H1 (cell line): ENCODE results near the gene CYSRT1. TPM values are rescaled to one million over a fixed set of nuclear protein-coding genes. Genes with fewer than 3 reads are reported as not detected.

Experiments
- ASH2L ChIP-seq: fragments of 200-600, 300-600 bp; sonication (generic); IDR thresholded peaks from one replicate; pipeline ENCODE4 v1.7.1; 2017; ENCODE audit warnings: low read length
- BCL11A ChIP-seq, 2 experiments: IDR thresholded peaks; one replicate each; pipeline ENCODE4 v1.6.1; 2011; ENCODE audit warnings: low read depth in 2 of 2, low read length in 2 of 2, mild to moderate bottlenecking in 2 of 2
- CBX5 ChIP-seq: fragments of 300-800, 300-1000 bp; sonication (generic); IDR thresholded peaks from 2 replicates; pipeline ENCODE4 v1.7.1; 2016; ENCODE audit warnings: antibody characterized with exemption, low read length, low read depth
- CHD1 ChIP-seq: IDR thresholded peaks from 2 replicates; pipeline ENCODE4 v1.6.1; 2012; ENCODE audit warnings: low read depth, low read length, improper control_type of control experiment
- NRF1 ChIP-seq: IDR thresholded peaks from 2 replicates; pipeline ENCODE4 v1.6.1; 2011; ENCODE audit warnings: mild to moderate bottlenecking, low read depth, low read length, improper control_type of control experiment
- POU5F1 ChIP-seq: IDR thresholded peaks from 2 replicates; pipeline ENCODE4 v1.6.1; 2011; ENCODE audit warnings: low read depth, mild to moderate bottlenecking, low read length, moderate library complexity
- SP1 ChIP-seq: IDR thresholded peaks from 2 replicates; pipeline ENCODE4 v1.6.1; 2011; ENCODE audit warnings: low read depth, low read length
- SP2 ChIP-seq: IDR thresholded peaks from 2 replicates; pipeline ENCODE4 v1.6.1; 2012; ENCODE audit warnings: mild to moderate bottlenecking, low read length, inconsistent platforms
- SRF ChIP-seq: IDR thresholded peaks from 2 replicates; pipeline ENCODE4 v1.6.1; 2011; ENCODE audit warnings: mild to moderate bottlenecking, low read depth, low read length, moderate library complexity
- TBP ChIP-seq: IDR thresholded peaks from 2 replicates; pipeline ENCODE4 v1.6.1; 2011; ENCODE audit warnings: low read depth, low read length, improper control_type of control experiment
- polyA plus RNA-seq, 7 experiments: library from polyadenylated mRNA; depleted of rRNA in 3 of 7; stranded (reverse) in 5 of 7; unstranded in 2 of 7; fragments of >200 nt in 5 of 7; fragments of 200-250 nt in 2 of 7; gene quantifications; 1 replicate in 5 of 7; 2 replicates in 1 of 7; 4 replicates in 1 of 7; pipeline versions ENCODE4 v1.2.1 to v1.2.3, GENCODE V29; 2011 to 2013; ENCODE audit warnings: missing spikeins in 2 of 7, mixed read lengths in 2 of 7
- total RNA-seq: library from RNA; stranded (reverse); fragmentation: NEBNext Ultra II Directional; extraction: Animal tissue kit (Norgen Biotek cat#: 25700); gene quantifications from 2 replicates; pipeline ENCODE4 v1.2.1, GENCODE V29; 2021
- TF ChIP-seq, protein P1 (sequence below): fragments of 300-600 bp; sonication (generic); IDR thresholded peaks from 2 replicates; pipeline ENCODE4 v1.7.1; 2012; ENCODE audit warnings: low read length, moderate library complexity, mild to moderate bottlenecking, inconsistent platforms; ENCODE audit not compliant: insufficient replicate concordance

CYSRT1 gene
- total and polyA plus RNA-seq, 2 of the 8 experiments (the other 6 are each of a cell fraction or from before 2014, with no cell fraction given) = 1.0 to 6.5 TPM

DNA sequence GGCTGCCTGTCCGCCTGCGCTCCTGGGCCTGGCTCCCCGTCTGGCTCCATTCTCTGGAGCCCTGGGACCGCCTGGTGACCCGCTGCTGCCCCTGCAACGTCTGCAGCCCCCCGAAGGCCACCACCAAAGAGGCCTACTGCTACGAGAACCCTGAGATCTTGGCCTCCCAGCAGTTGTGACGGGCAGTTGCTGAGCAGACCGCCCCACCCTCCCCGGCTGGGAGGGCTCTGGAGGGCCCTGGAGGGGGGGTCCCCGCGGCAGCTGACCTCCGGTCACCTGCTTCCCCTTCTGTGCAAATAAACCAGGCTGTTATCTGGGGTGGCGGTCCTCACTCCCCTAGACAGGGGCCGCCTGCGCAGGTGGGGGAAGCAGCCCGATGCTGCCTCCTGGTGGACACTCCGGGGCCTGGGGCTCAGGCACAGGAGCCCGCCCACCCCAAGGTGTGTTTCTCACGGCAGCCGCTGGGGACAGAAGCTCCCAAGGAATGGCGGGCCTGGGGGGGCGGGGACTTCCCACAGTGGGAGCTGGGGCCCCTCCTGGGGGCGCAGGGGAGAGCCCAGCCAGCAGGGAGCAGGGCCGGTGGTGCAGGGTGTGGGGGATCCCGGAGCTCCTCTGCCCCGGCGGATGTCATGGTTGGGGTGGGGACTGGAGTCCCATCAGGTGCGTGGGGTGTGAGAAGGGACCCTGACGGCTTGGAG is 11.4 kb downstream of the CYSRT1 start (continued):
- TF ChIP-seq BCL11A (IDR thresholded peaks at IDR 0.05; ENCODE audit: low read depth in 2 of 2, low read length in 2 of 2) (no peak), NRF1 (peak; percentile 41), TBP (no peak), CBX5 (no peak), SRF (no peak), SP2 (no peak), SP1 (peak; percentile 72; the same call in 1 of the 2 replicates), ASH2L (no peak), CHD1 (no peak), POU5F1 (no peak)
- TF ChIP-seq, protein P1, sequence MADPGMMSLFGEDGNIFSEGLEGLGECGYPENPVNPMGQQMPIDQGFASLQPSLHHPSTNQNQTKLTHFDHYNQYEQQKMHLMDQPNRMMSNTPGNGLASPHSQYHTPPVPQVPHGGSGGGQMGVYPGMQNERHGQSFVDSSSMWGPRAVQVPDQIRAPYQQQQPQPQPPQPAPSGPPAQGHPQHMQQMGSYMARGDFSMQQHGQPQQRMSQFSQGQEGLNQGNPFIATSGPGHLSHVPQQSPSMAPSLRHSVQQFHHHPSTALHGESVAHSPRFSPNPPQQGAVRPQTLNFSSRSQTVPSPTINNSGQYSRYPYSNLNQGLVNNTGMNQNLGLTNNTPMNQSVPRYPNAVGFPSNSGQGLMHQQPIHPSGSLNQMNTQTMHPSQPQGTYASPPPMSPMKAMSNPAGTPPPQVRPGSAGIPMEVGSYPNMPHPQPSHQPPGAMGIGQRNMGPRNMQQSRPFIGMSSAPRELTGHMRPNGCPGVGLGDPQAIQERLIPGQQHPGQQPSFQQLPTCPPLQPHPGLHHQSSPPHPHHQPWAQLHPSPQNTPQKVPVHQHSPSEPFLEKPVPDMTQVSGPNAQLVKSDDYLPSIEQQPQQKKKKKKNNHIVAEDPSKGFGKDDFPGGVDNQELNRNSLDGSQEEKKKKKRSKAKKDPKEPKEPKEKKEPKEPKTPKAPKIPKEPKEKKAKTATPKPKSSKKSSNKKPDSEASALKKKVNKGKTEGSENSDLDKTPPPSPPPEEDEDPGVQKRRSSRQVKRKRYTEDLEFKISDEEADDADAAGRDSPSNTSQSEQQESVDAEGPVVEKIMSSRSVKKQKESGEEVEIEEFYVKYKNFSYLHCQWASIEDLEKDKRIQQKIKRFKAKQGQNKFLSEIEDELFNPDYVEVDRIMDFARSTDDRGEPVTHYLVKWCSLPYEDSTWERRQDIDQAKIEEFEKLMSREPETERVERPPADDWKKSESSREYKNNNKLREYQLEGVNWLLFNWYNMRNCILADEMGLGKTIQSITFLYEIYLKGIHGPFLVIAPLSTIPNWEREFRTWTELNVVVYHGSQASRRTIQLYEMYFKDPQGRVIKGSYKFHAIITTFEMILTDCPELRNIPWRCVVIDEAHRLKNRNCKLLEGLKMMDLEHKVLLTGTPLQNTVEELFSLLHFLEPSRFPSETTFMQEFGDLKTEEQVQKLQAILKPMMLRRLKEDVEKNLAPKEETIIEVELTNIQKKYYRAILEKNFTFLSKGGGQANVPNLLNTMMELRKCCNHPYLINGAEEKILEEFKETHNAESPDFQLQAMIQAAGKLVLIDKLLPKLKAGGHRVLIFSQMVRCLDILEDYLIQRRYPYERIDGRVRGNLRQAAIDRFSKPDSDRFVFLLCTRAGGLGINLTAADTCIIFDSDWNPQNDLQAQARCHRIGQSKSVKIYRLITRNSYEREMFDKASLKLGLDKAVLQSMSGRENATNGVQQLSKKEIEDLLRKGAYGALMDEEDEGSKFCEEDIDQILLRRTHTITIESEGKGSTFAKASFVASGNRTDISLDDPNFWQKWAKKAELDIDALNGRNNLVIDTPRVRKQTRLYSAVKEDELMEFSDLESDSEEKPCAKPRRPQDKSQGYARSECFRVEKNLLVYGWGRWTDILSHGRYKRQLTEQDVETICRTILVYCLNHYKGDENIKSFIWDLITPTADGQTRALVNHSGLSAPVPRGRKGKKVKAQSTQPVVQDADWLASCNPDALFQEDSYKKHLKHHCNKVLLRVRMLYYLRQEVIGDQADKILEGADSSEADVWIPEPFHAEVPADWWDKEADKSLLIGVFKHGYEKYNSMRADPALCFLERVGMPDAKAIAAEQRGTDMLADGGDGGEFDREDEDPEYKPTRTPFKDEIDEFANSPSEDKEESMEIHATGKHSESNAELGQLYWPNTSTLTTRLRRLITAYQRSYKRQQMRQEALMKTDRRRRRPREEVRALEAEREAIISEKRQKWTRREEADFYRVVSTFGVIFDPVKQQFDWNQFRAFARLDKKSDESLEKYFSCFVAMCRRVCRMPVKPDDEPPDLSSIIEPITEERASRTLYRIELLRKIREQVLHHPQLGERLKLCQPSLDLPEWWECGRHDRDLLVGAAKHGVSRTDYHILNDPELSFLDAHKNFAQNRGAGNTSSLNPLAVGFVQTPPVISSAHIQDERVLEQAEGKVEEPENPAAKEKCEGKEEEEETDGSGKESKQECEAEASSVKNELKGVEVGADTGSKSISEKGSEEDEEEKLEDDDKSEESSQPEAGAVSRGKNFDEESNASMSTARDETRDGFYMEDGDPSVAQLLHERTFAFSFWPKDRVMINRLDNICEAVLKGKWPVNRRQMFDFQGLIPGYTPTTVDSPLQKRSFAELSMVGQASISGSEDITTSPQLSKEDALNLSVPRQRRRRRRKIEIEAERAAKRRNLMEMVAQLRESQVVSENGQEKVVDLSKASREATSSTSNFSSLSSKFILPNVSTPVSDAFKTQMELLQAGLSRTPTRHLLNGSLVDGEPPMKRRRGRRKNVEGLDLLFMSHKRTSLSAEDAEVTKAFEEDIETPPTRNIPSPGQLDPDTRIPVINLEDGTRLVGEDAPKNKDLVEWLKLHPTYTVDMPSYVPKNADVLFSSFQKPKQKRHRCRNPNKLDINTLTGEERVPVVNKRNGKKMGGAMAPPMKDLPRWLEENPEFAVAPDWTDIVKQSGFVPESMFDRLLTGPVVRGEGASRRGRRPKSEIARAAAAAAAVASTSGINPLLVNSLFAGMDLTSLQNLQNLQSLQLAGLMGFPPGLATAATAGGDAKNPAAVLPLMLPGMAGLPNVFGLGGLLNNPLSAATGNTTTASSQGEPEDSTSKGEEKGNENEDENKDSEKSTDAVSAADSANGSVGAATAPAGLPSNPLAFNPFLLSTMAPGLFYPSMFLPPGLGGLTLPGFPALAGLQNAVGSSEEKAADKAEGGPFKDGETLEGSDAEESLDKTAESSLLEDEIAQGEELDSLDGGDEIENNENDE = no peak
